C4-2B (cell line): Measurements from ENCODE around the gene CCDC90B.
"Not testable (repeated sequence)": the region's sequence is repeated elsewhere in the genome, so short reads cannot be mapped to it uniquely, and the experiment has no call there.

ENCODE experiments used
- H3K27ac ChIP-seq: fragments of 450-650 bp; 2 replicates; pipeline ENCODE4 v1.5.1; 2017
- CTCF ChIP-seq: fragments of 450-650 bp; conservative IDR thresholded peaks from 2 replicates; pipeline ENCODE4 v1.5.1; 2017; ENCODE audit warnings: mild to moderate bottlenecking
- ZFX ChIP-seq: fragments of 450-650 bp; IDR thresholded peaks from 2 replicates; pipeline ENCODE4 v1.6.1; 2017

Gene CCDC90B

GRCh38 chr11:83317757-83318690 lies 31.9 kb upstream of the CCDC90B start:
- no peak overlapping the region for H3K27ac ChIP-seq
- no peak for TF ChIP-seq ZFX
- TF ChIP-seq CTCF = no peak

- not testable (repeated sequence) for H3K27ac ChIP-seq
Observed at GRCh38 chr11:83316897-83317268, 30.7 kb upstream of the CCDC90B start.

- H3K27ac ChIP-seq = not testable (repeated sequence)
Observed at GRCh38 chr11:83316143-83316896, 30.2 kb upstream of the CCDC90B start.

- TF ChIP-seq ZFX (no peak), CTCF (no peak)
- H3K27ac ChIP-seq = no peak overlapping the region
Observed at GRCh38 chr11:83312430-83312829, 26.3 kb upstream of the CCDC90B start.

- H3K27ac ChIP-seq = no peak overlapping the region
- no peak for TF ChIP-seq ZFX
- no peak for TF ChIP-seq CTCF
Observed at GRCh38 chr11:83311701-83312100, 25.5 kb upstream of the CCDC90B start.

GRCh38 chr11:83310718-83311117 lies 24.6 kb upstream of the CCDC90B start:
- TF ChIP-seq ZFX (no peak), CTCF (peak; percentile 47)
- no peak overlapping the region for H3K27ac ChIP-seq

- H3K27ac ChIP-seq = not testable (repeated sequence)
Observed at GRCh38 chr11:83308536-83308935, 22.4 kb upstream of the CCDC90B start.

GRCh38 chr11:83306200-83307080 lies 20.3 kb upstream of the CCDC90B start:
- no peak overlapping the region for H3K27ac ChIP-seq
- TF ChIP-seq ZFX = no peak
- TF ChIP-seq CTCF = no peak
